Measurements from ENCODE around the gene MCTP1.

Gene MCTP1

DNA sequence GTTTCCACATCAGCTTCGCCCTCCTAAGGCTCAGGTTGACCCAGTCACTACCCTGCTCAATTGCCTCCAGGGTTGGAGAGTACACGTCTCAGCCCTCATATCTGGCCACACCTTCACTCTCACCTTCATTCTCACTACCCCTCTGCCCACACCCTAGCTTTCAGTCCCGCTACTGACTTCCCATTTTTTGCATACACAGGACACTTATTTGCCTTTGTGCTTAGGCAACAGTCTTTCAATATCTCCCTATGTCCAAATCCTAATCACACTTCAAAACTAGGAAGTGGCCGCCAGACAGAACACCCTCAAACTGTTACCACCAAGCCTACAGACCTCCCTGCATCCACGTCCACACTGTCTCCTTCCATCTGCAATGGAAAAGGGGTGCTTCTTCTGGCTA, 10.9 kb downstream of the MCTP1 start:
- TF ChIP-seq, protein P1, sequence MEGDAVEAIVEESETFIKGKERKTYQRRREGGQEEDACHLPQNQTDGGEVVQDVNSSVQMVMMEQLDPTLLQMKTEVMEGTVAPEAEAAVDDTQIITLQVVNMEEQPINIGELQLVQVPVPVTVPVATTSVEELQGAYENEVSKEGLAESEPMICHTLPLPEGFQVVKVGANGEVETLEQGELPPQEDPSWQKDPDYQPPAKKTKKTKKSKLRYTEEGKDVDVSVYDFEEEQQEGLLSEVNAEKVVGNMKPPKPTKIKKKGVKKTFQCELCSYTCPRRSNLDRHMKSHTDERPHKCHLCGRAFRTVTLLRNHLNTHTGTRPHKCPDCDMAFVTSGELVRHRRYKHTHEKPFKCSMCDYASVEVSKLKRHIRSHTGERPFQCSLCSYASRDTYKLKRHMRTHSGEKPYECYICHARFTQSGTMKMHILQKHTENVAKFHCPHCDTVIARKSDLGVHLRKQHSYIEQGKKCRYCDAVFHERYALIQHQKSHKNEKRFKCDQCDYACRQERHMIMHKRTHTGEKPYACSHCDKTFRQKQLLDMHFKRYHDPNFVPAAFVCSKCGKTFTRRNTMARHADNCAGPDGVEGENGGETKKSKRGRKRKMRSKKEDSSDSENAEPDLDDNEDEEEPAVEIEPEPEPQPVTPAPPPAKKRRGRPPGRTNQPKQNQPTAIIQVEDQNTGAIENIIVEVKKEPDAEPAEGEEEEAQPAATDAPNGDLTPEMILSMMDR (IDR thresholded peaks at IDR 0.05; ENCODE audit: low read depth, low read length), result no peak
- DNase-seq (ENCODE audit: extremely low read depth, low read depth), result no peak

DNA sequence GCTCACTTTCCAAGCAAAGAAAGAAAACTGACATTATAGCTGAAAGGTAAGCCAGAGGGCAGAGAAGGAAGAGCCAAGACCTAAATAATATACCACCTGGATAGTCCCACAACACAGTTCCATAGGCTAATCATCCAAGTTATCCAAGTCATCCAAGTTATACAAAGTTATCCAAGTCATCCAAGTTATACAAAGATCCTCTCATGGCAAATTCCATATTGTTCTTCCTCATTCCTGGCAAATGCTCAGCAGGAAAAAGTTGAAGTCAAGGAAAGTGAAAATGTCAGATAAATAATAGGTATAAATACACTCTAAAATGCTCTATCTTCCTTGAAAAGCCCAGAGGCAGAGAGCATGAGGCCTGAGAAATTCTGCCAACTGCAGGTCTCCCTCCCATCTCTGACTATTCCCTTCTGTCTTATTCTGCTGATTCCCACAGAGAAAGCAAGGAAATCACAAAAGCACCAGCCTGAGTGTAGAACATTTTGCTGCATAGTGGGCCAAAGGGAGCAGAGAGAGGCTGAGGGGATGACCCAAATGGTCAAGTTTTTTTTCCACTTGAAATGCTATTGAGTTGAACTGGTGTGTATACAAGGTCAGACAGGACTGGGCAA, 12.5 kb downstream of the MCTP1 start:
- TF ChIP-seq, protein P1 (IDR thresholded peaks at IDR 0.05; ENCODE audit: low read depth, low read length), result no peak
- no peak for DNase-seq (ENCODE audit: extremely low read depth, low read depth)

DNA sequence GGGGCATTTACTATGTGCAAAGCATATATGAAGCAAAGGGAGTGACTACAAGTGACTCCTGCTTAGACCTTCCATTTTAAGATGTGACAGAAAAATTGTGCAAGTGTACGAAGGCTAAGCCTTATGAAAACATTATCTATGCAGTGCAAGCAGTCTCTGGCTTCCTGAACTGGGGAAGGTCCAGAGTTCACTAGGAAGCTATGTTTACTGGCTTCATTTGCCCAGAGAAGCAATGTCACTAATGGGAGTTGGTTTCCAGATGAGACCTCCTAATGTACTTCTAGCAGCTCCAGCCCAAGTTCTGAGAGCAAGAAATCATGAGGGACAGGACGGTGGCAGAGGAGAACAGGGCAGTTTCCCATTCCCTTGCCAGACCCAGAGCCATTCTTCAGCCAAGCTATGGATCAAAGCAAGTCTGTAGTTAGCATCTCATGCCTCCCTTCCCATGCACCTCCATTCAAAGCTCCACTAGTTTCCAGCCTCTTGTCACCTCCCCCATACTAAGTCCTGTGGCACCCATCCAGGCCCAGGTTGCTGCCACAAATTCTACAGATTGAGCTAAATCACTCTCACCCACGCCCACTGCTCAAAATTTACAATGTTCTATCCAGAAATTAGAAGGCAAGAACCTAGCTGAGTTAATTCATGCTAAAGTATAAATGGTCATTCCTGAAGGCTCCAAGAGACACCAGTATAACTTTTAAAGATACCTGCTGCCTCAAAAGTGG, 21.8 kb downstream of the MCTP1 start:
- TF ChIP-seq, protein P1 (IDR thresholded peaks at IDR 0.05; ENCODE audit: low read depth, low read length), result no peak
- no peak for DNase-seq (ENCODE audit: extremely low read depth, low read depth)

DNA sequence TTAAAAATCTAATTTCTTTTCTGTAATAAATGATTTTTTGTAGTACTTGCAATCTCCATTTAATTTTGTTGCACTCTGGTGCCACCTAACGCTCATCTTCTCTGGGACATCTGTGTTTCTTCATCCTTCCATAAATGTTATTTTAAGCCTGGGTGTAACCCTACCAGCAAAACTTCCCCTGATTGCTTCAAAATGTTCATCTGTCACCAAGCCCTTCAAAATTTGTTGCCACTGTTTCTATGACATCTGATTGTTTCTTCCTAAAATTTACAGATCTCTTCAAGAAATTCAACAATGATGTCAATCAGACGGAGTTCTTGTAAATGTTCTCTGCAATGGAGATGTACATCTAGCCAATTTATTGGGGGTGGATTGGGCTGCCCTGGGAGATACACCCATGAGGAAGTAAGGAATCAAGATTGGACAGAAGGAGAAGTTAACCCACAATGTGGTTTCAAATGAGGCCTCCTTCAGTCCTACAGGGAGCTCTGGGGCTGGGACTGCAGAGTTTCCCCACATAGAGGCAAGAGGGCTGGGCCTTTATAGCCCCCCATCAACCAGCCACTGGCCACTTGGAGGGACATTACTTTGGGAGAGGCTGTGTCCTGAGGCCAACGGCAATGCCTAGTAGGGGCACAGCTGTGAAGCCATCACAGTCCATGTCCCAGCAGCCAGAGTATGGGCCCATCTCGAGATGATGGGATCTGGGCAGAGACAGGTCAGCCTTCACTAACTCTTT, 23.3 kb downstream of the MCTP1 start:
- TF ChIP-seq, protein P1 (IDR thresholded peaks at IDR 0.05; ENCODE audit: low read depth, low read length), result peak; percentile 38
- DNase-seq (ENCODE audit: extremely low read depth, low read depth), result peak; percentile 4

DNA sequence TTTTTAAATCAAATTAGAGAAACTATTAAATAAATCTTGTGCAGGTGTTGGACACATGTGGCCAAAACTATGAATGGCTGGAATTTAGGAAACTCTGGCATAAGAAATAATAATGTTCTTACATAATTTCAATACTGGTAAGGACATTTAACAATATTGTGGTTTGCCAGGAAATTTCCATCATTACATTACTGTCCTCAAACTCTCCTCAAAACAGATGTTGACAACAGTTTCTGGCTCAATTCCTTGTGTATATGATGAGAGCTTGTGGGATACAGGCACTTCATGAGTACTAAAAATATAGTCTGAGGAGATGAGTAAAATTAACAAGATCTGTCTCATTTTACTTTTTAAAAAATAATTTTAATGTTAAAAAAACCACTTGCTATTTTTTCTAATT, 27.9 kb downstream of the MCTP1 start:
- DNase-seq (ENCODE audit: extremely low read depth, low read depth), result no peak
- TF ChIP-seq, protein P1 (IDR thresholded peaks at IDR 0.05; ENCODE audit: low read depth, low read length), result no peak

DNA sequence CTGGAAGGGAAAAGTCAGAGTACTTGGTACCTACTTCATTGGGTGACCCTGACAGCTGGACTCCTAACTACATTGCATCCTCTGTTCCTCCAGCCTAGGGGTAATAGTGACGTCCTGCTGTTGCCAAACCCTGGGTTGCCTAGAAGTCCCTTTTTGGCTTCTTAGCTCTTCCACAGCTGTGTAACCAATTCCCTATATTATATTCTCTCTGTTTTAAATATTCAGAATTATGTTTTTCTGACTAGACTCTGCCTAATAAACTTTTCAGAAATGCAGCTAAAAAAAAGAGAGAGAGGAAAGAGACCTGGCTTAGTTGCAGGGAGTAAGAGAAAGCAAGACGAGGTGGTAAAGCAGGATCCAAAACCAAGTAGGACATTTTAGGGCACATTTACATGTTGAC, 28.4 kb downstream of the MCTP1 start:
- DNase-seq (ENCODE audit: extremely low read depth, low read depth), result no peak
- TF ChIP-seq, protein P1 (IDR thresholded peaks at IDR 0.05; ENCODE audit: low read depth, low read length), result no peak

DNA sequence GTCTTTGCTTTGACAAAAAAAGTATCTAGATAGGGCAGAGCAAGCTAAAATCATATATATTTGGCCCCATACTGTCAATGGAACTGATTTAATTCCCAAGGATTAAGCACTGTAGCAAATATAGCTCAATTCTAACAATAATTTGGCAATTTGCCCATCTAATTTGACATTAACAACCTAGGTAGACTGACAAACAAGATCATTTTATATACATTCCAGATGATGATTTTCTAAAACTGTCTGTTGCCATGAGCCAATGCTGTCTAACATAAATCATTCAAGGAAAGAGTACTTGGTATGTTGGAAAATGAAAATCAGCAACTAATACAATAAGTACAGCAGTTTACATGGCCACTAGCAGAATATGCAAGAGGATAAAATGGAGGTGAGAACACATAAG, 32.1 kb downstream of the MCTP1 start:
- TF ChIP-seq, protein P1 (IDR thresholded peaks at IDR 0.05; ENCODE audit: low read depth, low read length), result no peak
- DNase-seq (ENCODE audit: extremely low read depth, low read depth), result no peak
